Thymus (tissue), 11 donors: ENCODE measurements around the gene KMT2B. TPM values are rescaled to one million over a fixed set of nuclear protein-coding genes. Genes with fewer than 3 reads are reported as not detected.
"Not testable (repeated sequence)": the region's sequence is repeated elsewhere in the genome, so short reads cannot be mapped to it uniquely, and the experiment has no call there.

Experiments
- DNase-seq, 9 donors: peaks; one replicate each; pipeline ENCODE4 v3.0.0-alpha.2; 2013; ENCODE audit warnings: low spot score in 9 of 9, low read depth in 6 of 9, missing footprints in 1 of 9
- H3K27ac ChIP-seq, 2 donors: one replicate each; pipeline ENCODE4 v1.5.1; 2013; ENCODE audit warnings: control low read depth in 1 of 2, low read depth in 1 of 2, low read length in 1 of 2, mild to moderate bottlenecking in 1 of 2, moderate library complexity in 1 of 2
- H3K27me3 ChIP-seq, 2 donors: one replicate each; pipeline ENCODE4 v1.5.1; 2013; ENCODE audit warnings: low read length in 1 of 2; ENCODE audit not compliant: control insufficient read depth in 2 of 2, insufficient read depth in 1 of 2
- H3K36me3 ChIP-seq, 2 donors: one replicate each; pipeline ENCODE4 v1.5.1; 2013; ENCODE audit warnings: low read length in 1 of 2, mild to moderate bottlenecking in 1 of 2, moderate library complexity in 1 of 2; ENCODE audit not compliant: control insufficient read depth in 2 of 2, insufficient read depth in 2 of 2
- H3K4me1 ChIP-seq, 2 donors: one replicate each; pipeline ENCODE4 v1.5.1; 2013; ENCODE audit warnings: low read length in 2 of 2; ENCODE audit not compliant: control insufficient read depth in 2 of 2, insufficient read depth in 2 of 2
- H3K4me3 ChIP-seq, 2 donors: one replicate each; pipeline ENCODE4 v1.5.1; 2013; ENCODE audit warnings: low read length in 2 of 2, control low read depth in 1 of 2, mild to moderate bottlenecking in 1 of 2
- H3K9me3 ChIP-seq, 2 donors: one replicate each; pipeline ENCODE4 v1.5.1; 2013; ENCODE audit warnings: low read length in 1 of 2, mild to moderate bottlenecking in 1 of 2; ENCODE audit not compliant: control insufficient read depth in 2 of 2, insufficient read depth in 1 of 2
- WGBS: extraction: QIAGEN DNeasy Blood & Tissue Kit; methylation state at CpG from one replicate; pipeline ENCODE4 v1.1.7; 2013; 5-methylcytosine and 5-hydroxymethylcytosine counted together
- polyA plus RNA-seq: library from polyadenylated mRNA; stranded (reverse); fragments of 200-250 nt; gene quantifications from one replicate; pipeline ENCODE4 v1.2.3, GENCODE V29; 2013
- total RNA-seq: library from RNA; stranded (reverse); fragments of 120-200 nt; gene quantifications from one replicate; pipeline ENCODE4 v1.2.4, GENCODE V29; 2013
- donor health status: healthy.

KMT2B gene
- total and polyA plus RNA-seq, 2 donors: 5.2 to 39.0 TPM

- Histone ChIP-seq H3K4me1 (peaks cover 10 to 12% of the 10 kb centered on the region in 2 donors), H3K9me3 (peaks cover 0 to 1% of the 10 kb centered on the region in 2 donors), H3K27ac (no peak overlapping the region), H3K4me3 (no peak overlapping the region), H3K27me3 (no peaks in the 10 kb centered on the region), H3K36me3 (peaks cover 75 to 86% of the 10 kb centered on the region in 2 donors)
- WGBS: 96% methylated on average over 16 of the region's 16 CpGs
- no peak for DNase-seq
Measured at GRCh38 chr19:35722897-35723296, 5.1 kb downstream of the KMT2B start.

- Histone ChIP-seq H3K27ac (no peak overlapping the region), H3K4me3 (no peak overlapping the region), H3K27me3 (no peaks in the 10 kb centered on the region), H3K36me3 (peaks cover 81 to 94% of the 10 kb centered on the region in 2 donors), H3K4me1 (peaks cover 9 to 11% of the 10 kb centered on the region in 2 donors), H3K9me3 (peaks cover 0 to 1% of the 10 kb centered on the region in 2 donors)
- WGBS: over 99% methylated on average over 24 of the region's 24 CpGs
- no peak for DNase-seq
Measured at GRCh38 chr19:35723671-35724070, 5.9 kb downstream of the KMT2B start.

GRCh38 chr19:35724132-35724531 lies 6.3 kb downstream of the KMT2B start:
- DNase-seq, H3K9me3 ChIP-seq, H3K4me1 ChIP-seq, H3K27ac ChIP-seq, H3K4me3 ChIP-seq, H3K27me3 ChIP-seq: not testable (repeated sequence)
- H3K36me3 ChIP-seq: peaks cover 86 to 98% of the 10 kb centered on the region in 2 donors
- WGBS: 99% methylated on average over 7 of the region's 7 CpGs

- no peak for DNase-seq
- Histone ChIP-seq H3K4me3 (no peak overlapping the region), H3K27ac (no peak overlapping the region), H3K9me3 (peaks cover 0 to 1% of the 10 kb centered on the region in 2 donors), H3K27me3 (no peaks in the 10 kb centered on the region), H3K4me1 (peaks cover under 1 to 2% of the 10 kb centered on the region in 2 donors), H3K36me3 (peaks cover 88 to 100% of the 10 kb centered on the region in 2 donors)
- WGBS: 98% methylated on average over 12 of the region's 12 CpGs
Measured at GRCh38 chr19:35724560-35724959, 6.8 kb downstream of the KMT2B start.

- no peak overlapping the region for H3K4me3 ChIP-seq
- 98% methylated on average over 23 of the region's 23 CpGs for whole genome bisulfite sequencing
- no peaks in the 10 kb centered on the region for H3K4me1 ChIP-seq
- H3K27me3 ChIP-seq: no peaks in the 10 kb centered on the region
- no peak overlapping the region for H3K27ac ChIP-seq
- peaks cover 0 to 1% of the 10 kb centered on the region in 2 donors for H3K9me3 ChIP-seq
- DNase-seq: no peak
- peaks cover 91 to 100% of the 10 kb centered on the region in 2 donors for H3K36me3 ChIP-seq
Measured at GRCh38 chr19:35725216-35725861, 7.5 kb downstream of the KMT2B start.

- no peak overlapping the region for H3K4me3 ChIP-seq
- H3K4me1 ChIP-seq: no peaks in the 10 kb centered on the region
- H3K9me3 ChIP-seq: no peaks in the 10 kb centered on the region
- H3K27ac ChIP-seq: no peak overlapping the region
- WGBS: 98% methylated on average over 25 of the region's 25 CpGs
- no peak for DNase-seq
- peaks cover 96 to 100% of the 10 kb centered on the region in 2 donors for H3K36me3 ChIP-seq
- no peaks in the 10 kb centered on the region for H3K27me3 ChIP-seq
Measured at GRCh38 chr19:35727053-35727955, 9.5 kb downstream of the KMT2B start.

- Histone ChIP-seq H3K9me3 (no peaks in the 10 kb centered on the region), H3K4me3 (no peak overlapping the region), H3K4me1 (no peaks in the 10 kb centered on the region), H3K36me3 (peaks cover 94 to 100% of the 10 kb centered on the region in 2 donors), H3K27me3 (no peaks in the 10 kb centered on the region), H3K27ac (no peak overlapping the region)
- DNase-seq: no peak
- 97% methylated on average over 19 of the region's 19 CpGs for WGBS
Measured at GRCh38 chr19:35727956-35728706, 10.3 kb downstream of the KMT2B start.

GRCh38 chr19:35729021-35729420 lies 11.2 kb downstream of the KMT2B start:
- no peaks in the 10 kb centered on the region for H3K27me3 ChIP-seq
- no peaks in the 10 kb centered on the region for H3K9me3 ChIP-seq
- H3K4me3 ChIP-seq: no peak overlapping the region
- no peak for DNase-seq
- WGBS: 97% methylated on average over 18 of the region's 18 CpGs
- H3K27ac ChIP-seq: no peak overlapping the region
- H3K4me1 ChIP-seq: no peaks in the 10 kb centered on the region
- peaks cover 89 to 100% of the 10 kb centered on the region in 2 donors for H3K36me3 ChIP-seq
